BLaER1 treated with 17β-estradiol and CSF1 and Interleukin-3, amounts not matched to agents 10 nM and 100 nM (cell line): Measurements from ENCODE around the gene OSBP2.

Experiments
- H3K27ac ChIP-seq, 11 experiments: shearing (Covaris generic); formaldehyde crosslinking; 2 replicates each; pipeline ENCODE4 v1.8.1; 2022
- H3K27me3 ChIP-seq, 11 experiments: shearing (Covaris generic); formaldehyde crosslinking; 2 replicates each; pipeline ENCODE4 v1.8.1; 2022
- H3K36me3 ChIP-seq, 11 experiments: shearing (Covaris generic); formaldehyde crosslinking; 2 replicates each; pipeline ENCODE4 v1.8.1; 2022
- H3K4me1 ChIP-seq, 10 experiments: shearing (Covaris generic); formaldehyde crosslinking; 2 replicates each; pipeline ENCODE4 v1.8.1; 2022
- H3K4me2 ChIP-seq, 11 experiments: shearing (Covaris generic); formaldehyde crosslinking; 2 replicates each; pipeline ENCODE4 v1.8.1; 2022
- H3K4me3 ChIP-seq, 10 experiments: shearing (Covaris generic); formaldehyde crosslinking; 2 replicates each; pipeline ENCODE4 v1.8.1; 2022
- H3K9ac ChIP-seq, 11 experiments: shearing (Covaris generic); formaldehyde crosslinking; 2 replicates each; pipeline ENCODE4 v1.8.1; 2022
- H3K9me3 ChIP-seq, 11 experiments: shearing (Covaris generic); formaldehyde crosslinking; replicated peaks in 1 of 11; 2 replicates each; pipeline ENCODE4 v1.8.1; 2022
- H4K20me1 ChIP-seq, 11 experiments: shearing (Covaris generic); formaldehyde crosslinking; 2 replicates each; pipeline ENCODE4 v1.8.1; 2022
- Cebpa-rat ChIP-seq, 11 experiments: shearing (Covaris generic); IDR thresholded peaks; 2 replicates each; pipeline ENCODE4 v1.8.1; 2022

OSBP2 gene

GRCh38 chr22:30909306-30909705, 214.6 kb downstream of the OSBP2 start:
- Histone ChIP-seq H3K9ac (no peak overlapping the region), H3K4me2 (no peak overlapping the region), H3K36me3 (peaks cover 0 to 14% (median 0%) of the 10 kb centered on the region in 11 experiments; a peak in 2 of 22 replicates), H3K4me1 (no peaks in the 10 kb centered on the region), H3K27me3 (no peaks in the 10 kb centered on the region), H3K27ac (no peak overlapping the region), H3K4me3 (no peak overlapping the region), H4K20me1 (no peaks in the 10 kb centered on the region), H3K9me3 (peaks cover 0 to 9% (median 0%) of the 10 kb centered on the region in 11 experiments; a peak in 4 of 22 replicates)
- TF ChIP-seq Cebpa-rat (IDR thresholded peaks at IDR 0.05): no peak

- Histone ChIP-seq H3K36me3 (peaks cover 0 to 14% (median 0%) of the 10 kb centered on the region in 11 experiments; a peak in 2 of 22 replicates), H3K4me1 (no peaks in the 10 kb centered on the region), H3K27me3 (no peaks in the 10 kb centered on the region), H3K4me2 (no peak overlapping the region), H3K9ac (no peak overlapping the region), H3K9me3 (peaks cover 5 to 19% (median 9%) of the 10 kb centered on the region in 11 experiments; a peak in 21 of 22 replicates), H3K27ac (no peak overlapping the region), H4K20me1 (no peaks in the 10 kb centered on the region), H3K4me3 (no peak overlapping the region)
- TF ChIP-seq Cebpa-rat (IDR thresholded peaks at IDR 0.05): no peak
Measured at GRCh38 chr22:30910358-30910757, 215.7 kb downstream of the OSBP2 start.

GRCh38 chr22:30918761-30919160, 224.1 kb downstream of the OSBP2 start:
- TF ChIP-seq Cebpa-rat (IDR thresholded peaks at IDR 0.05): no peak
- peaks cover 13 to 27% (median 20%) of the 10 kb centered on the region in 11 experiments for H3K9me3 ChIP-seq
- peaks cover 0 to 11% (median 0%) of the 10 kb centered on the region in 11 experiments; a peak in 1 of 22 replicates for H4K20me1 ChIP-seq
- H3K36me3 ChIP-seq: peaks cover 0 to 7% (median 0%) of the 10 kb centered on the region in 11 experiments; a peak in 3 of 22 replicates
- H3K4me1 ChIP-seq: no peaks in the 10 kb centered on the region
- no peak overlapping the region for H3K4me2 ChIP-seq
- no peak overlapping the region for H3K4me3 ChIP-seq
- H3K27ac ChIP-seq: no peak overlapping the region
- peaks cover 20 to 27% (median 21%) of the 10 kb centered on the region in 11 experiments for H3K27me3 ChIP-seq
- no peak overlapping the region for H3K9ac ChIP-seq

- Histone ChIP-seq H3K27me3 (peaks cover 20 to 27% (median 21%) of the 10 kb centered on the region in 11 experiments), H3K9me3 (peaks cover 12 to 17% (median 13%) of the 10 kb centered on the region in 11 experiments), H3K36me3 (peaks cover 0 to 19% (median 10%) of the 10 kb centered on the region in 11 experiments; a peak in 18 of 22 replicates), H3K27ac (no peak overlapping the region), H4K20me1 (peaks cover 0 to 23% (median 0%) of the 10 kb centered on the region in 11 experiments; a peak in 2 of 22 replicates), H3K4me3 (no peak overlapping the region), H3K9ac (no peak overlapping the region), H3K4me1 (no peaks in the 10 kb centered on the region), H3K4me2 (no peak overlapping the region)
- TF ChIP-seq Cebpa-rat (IDR thresholded peaks at IDR 0.05): no peak
Measured at GRCh38 chr22:30919973-30920372, 225.3 kb downstream of the OSBP2 start.

GRCh38 chr22:30920407-30920806, 225.7 kb downstream of the OSBP2 start:
- H3K9me3 ChIP-seq: peaks cover 7 to 12% (median 9%) of the 10 kb centered on the region in 11 experiments
- no peaks in the 10 kb centered on the region for H3K4me1 ChIP-seq
- H4K20me1 ChIP-seq: peaks cover 0 to 27% (median 0%) of the 10 kb centered on the region in 11 experiments; a peak in 2 of 22 replicates
- H3K27me3 ChIP-seq: peaks cover 20 to 27% (median 21%) of the 10 kb centered on the region in 11 experiments
- H3K36me3 ChIP-seq: peaks cover 4 to 24% (median 15%) of the 10 kb centered on the region in 11 experiments
- TF ChIP-seq Cebpa-rat (IDR thresholded peaks at IDR 0.05): no peak
- no peak overlapping the region for H3K9ac ChIP-seq
- no peak overlapping the region for H3K4me3 ChIP-seq
- no peak overlapping the region for H3K27ac ChIP-seq
- no peak overlapping the region; a peak in 1 of 22 replicates for H3K4me2 ChIP-seq

- Histone ChIP-seq H3K9me3 (peaks cover under 1 to 5% (median 2%) of the 10 kb centered on the region in 11 experiments; a peak in 19 of 22 replicates), H3K36me3 (peaks cover 11 to 31% (median 22%) of the 10 kb centered on the region in 11 experiments), H3K4me2 (no peak overlapping the region), H4K20me1 (peaks cover 0 to 32% (median 0%) of the 10 kb centered on the region in 11 experiments; a peak in 3 of 22 replicates), H3K27me3 (peaks cover 20 to 27% (median 21%) of the 10 kb centered on the region in 11 experiments), H3K4me1 (no peaks in the 10 kb centered on the region), H3K9ac (no peak overlapping the region), H3K27ac (no peak overlapping the region), H3K4me3 (no peak overlapping the region)
- no peak for TF ChIP-seq Cebpa-rat (IDR thresholded peaks at IDR 0.05)
Measured at GRCh38 chr22:30921108-30921507, 226.4 kb downstream of the OSBP2 start.

- Histone ChIP-seq H3K4me2 (0 out of 22 replicates have a peak overlapping the region, but pooled peaks of 1 of the 11 experiments have one; percentile 7), H3K9me3 (no peaks in the 10 kb centered on the region), H4K20me1 (peaks cover 0 to 36% (median 0%) of the 10 kb centered on the region in 11 experiments; a peak in 4 of 22 replicates), H3K36me3 (peaks cover 22 to 41% (median 32%) of the 10 kb centered on the region in 11 experiments), H3K9ac (no peak overlapping the region), H3K4me3 (no peak overlapping the region), H3K27me3 (peaks cover 20 to 27% (median 21%) of the 10 kb centered on the region in 11 experiments), H3K27ac (no peak overlapping the region), H3K4me1 (no peaks in the 10 kb centered on the region)
- no peak for TF ChIP-seq Cebpa-rat (IDR thresholded peaks at IDR 0.05)
Measured at GRCh38 chr22:30922151-30922611, 227.5 kb downstream of the OSBP2 start.

GRCh38 chr22:30923168-30923900, 228.7 kb downstream of the OSBP2 start:
- no peak overlapping the region for H3K9ac ChIP-seq
- peaks cover 0 to 48% (median 0%) of the 10 kb centered on the region in 11 experiments; a peak in 6 of 22 replicates for H4K20me1 ChIP-seq
- TF ChIP-seq Cebpa-rat (IDR thresholded peaks at IDR 0.05): no peak
- no peaks in the 10 kb centered on the region for H3K9me3 ChIP-seq
- H3K36me3 ChIP-seq: peaks cover 33 to 53% (median 44%) of the 10 kb centered on the region in 11 experiments
- no peak overlapping the region for H3K27ac ChIP-seq
- H3K4me3 ChIP-seq: no peak overlapping the region
- H3K4me2 ChIP-seq: no peak overlapping the region
- peaks cover 20 to 27% (median 21%) of the 10 kb centered on the region in 11 experiments for H3K27me3 ChIP-seq
- no peaks in the 10 kb centered on the region for H3K4me1 ChIP-seq

GRCh38 chr22:30925667-30926066, 231.0 kb downstream of the OSBP2 start:
- Histone ChIP-seq H3K4me2 (no peak overlapping the region), H3K27me3 (peaks cover 20 to 23% (median 21%) of the 10 kb centered on the region in 11 experiments), H3K27ac (no peak overlapping the region), H3K4me1 (no peaks in the 10 kb centered on the region), H3K36me3 (peaks cover 56 to 76% (median 67%) of the 10 kb centered on the region in 11 experiments), H3K4me3 (no peak overlapping the region), H4K20me1 (peaks cover 0 to 62% (median 13%) of the 10 kb centered on the region in 11 experiments; a peak in 9 of 22 replicates), H3K9ac (no peak overlapping the region), H3K9me3 (no peaks in the 10 kb centered on the region)
- TF ChIP-seq Cebpa-rat (IDR thresholded peaks at IDR 0.05): no peak
